Testis (tissue), 2 donors: ENCODE results near the gene SPSB4.

ENCODE experiments used
- CTCF ChIP-seq, 3 experiments: fragments of 450-650 bp in 2 of 3; fragments of 200-600 bp in 1 of 3; sonication (generic) in 1 of 3; IDR thresholded peaks; one replicate each; pipeline ENCODE4 v1.5.1; 2016 to 2019; ENCODE audit warnings: antibody characterized with exemption in 3 of 3, mild to moderate bottlenecking in 2 of 3, moderate library complexity in 1 of 3
- POLR2A ChIP-seq: fragments of 450-650 bp; IDR thresholded peaks from one replicate; pipeline ENCODE4 v1.6.1; 2017; ENCODE audit warnings: antibody characterized with exemption, mild to moderate bottlenecking, moderate library complexity

- TF ChIP-seq CTCF (IDR thresholded peaks at IDR 0.05) = no peak
- TF ChIP-seq POLR2A = no peak
Measured at GRCh38 chr3:141096981-141097380, 45.8 kb downstream of the SPSB4 start.
